ENCODE measurements around the gene KCNB1. TPM values are rescaled to one million over a fixed set of nuclear protein-coding genes. Genes with fewer than 3 reads are reported as not detected.

KCNB1 gene
- total RNA-seq = 2.0 TPM

- peak in 1 of 2 donors; percentile 41 for TF ChIP-seq POLR2AphosphoS5 (IDR thresholded peaks at IDR 0.05; ENCODE audit: insufficient read depth in 1 of 2, low read depth in 1 of 2)
- TF ChIP-seq, protein P1, sequence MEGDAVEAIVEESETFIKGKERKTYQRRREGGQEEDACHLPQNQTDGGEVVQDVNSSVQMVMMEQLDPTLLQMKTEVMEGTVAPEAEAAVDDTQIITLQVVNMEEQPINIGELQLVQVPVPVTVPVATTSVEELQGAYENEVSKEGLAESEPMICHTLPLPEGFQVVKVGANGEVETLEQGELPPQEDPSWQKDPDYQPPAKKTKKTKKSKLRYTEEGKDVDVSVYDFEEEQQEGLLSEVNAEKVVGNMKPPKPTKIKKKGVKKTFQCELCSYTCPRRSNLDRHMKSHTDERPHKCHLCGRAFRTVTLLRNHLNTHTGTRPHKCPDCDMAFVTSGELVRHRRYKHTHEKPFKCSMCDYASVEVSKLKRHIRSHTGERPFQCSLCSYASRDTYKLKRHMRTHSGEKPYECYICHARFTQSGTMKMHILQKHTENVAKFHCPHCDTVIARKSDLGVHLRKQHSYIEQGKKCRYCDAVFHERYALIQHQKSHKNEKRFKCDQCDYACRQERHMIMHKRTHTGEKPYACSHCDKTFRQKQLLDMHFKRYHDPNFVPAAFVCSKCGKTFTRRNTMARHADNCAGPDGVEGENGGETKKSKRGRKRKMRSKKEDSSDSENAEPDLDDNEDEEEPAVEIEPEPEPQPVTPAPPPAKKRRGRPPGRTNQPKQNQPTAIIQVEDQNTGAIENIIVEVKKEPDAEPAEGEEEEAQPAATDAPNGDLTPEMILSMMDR (IDR thresholded peaks at IDR 0.05) = peak in 2 of 3 experiments; percentile 10 to 11
- TF ChIP-seq POLR2A (IDR thresholded peaks at IDR 0.05) = no peak
- Histone ChIP-seq H3K4me3 (peak within 1 kb of the TSS; percentile 40 to 60), H3K9me3 (no peaks in the 10 kb centered on the region), H3K27me3 (peaks cover 6% of the 10 kb centered on the region), H3K27ac (no peak within 1 kb of the TSS), H3K36me3 (no peaks in the 10 kb centered on the region), H3K4me1 (peaks cover 27% of the 10 kb centered on the region)
- intact Hi-C loops (cut with DNase I) = loop anchor here (5.0 kb wide), 2 partner anchors 100 to 150 kb away; no protein-coding TSS in a partner anchor
- DNase-seq (ENCODE audit: extremely low spot score in 2 of 2) = no peak
These were observed at the start of gene KCNB1 for GRCh38 chr20:49482621-49483017. Gene KCNB1 (minus strand): TSS chr20:49482668. CDS start chr20:49482480, 188 bp downstream.

DNA sequence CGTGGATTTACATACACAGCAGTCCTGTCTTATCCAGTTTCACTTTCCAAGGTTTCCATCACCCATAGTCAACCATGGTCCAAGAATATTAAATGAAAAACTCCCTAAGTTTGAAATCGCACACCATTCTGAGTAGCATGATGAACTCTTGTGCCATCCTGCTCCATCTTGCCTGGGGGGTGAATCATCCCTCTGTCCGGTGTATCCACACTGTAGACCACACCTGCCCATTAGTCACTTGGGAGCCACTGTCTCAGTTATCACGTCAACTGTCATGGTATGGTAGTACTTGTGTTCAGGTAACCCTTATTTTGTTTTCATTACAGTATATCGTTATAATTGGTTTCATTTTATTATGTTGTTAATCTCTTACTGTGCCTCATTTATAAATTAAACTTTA, 47.0 kb upstream of the KCNB1 start:
- TF ChIP-seq POLR2AphosphoS5 (IDR thresholded peaks at IDR 0.05; ENCODE audit: insufficient read depth in 1 of 2, low read depth in 1 of 2) = no peak
- TF ChIP-seq, protein P1 (IDR thresholded peaks at IDR 0.05) = no peak
- TF ChIP-seq POLR2A (IDR thresholded peaks at IDR 0.05) = no peak
- Histone ChIP-seq H3K9me3 (no peaks in the 10 kb centered on the region), H3K27ac (no peak overlapping the region), H3K4me3 (no peak overlapping the region), H3K27me3 (no peaks in the 10 kb centered on the region), H3K36me3 (no peaks in the 10 kb centered on the region), H3K4me1 (no peaks in the 10 kb centered on the region)
- intact Hi-C loops (cut with DNase I) = no loop called here
- no peak for DNase-seq (ENCODE audit: extremely low spot score in 2 of 2)

- TF ChIP-seq POLR2AphosphoS5 (IDR thresholded peaks at IDR 0.05; ENCODE audit: insufficient read depth in 1 of 2, low read depth in 1 of 2) = no peak
- no peak for TF ChIP-seq POLR2A (IDR thresholded peaks at IDR 0.05)
- TF ChIP-seq, protein P1 (IDR thresholded peaks at IDR 0.05) = no peak
- no peak overlapping the region for H3K4me3 ChIP-seq
- DNase-seq (ENCODE audit: extremely low spot score in 2 of 2) = no peak
- intact Hi-C loops (cut with DNase I) = no loop called here
- no peaks in the 10 kb centered on the region for H3K9me3 ChIP-seq
- no peaks in the 10 kb centered on the region for H3K36me3 ChIP-seq
- H3K27ac ChIP-seq = no peak overlapping the region
- H3K27me3 ChIP-seq = no peaks in the 10 kb centered on the region
- H3K4me1 ChIP-seq = no peaks in the 10 kb centered on the region
These were observed 44.1 kb upstream of the KCNB1 start for GRCh38 chr20:49526568-49526967.

GRCh38 chr20:49526056-49526455, 43.6 kb upstream of the KCNB1 start:
- Histone ChIP-seq H3K4me3 (no peak overlapping the region), H3K9me3 (no peaks in the 10 kb centered on the region), H3K27me3 (no peaks in the 10 kb centered on the region), H3K4me1 (no peaks in the 10 kb centered on the region), H3K36me3 (no peaks in the 10 kb centered on the region), H3K27ac (no peak overlapping the region)
- DNase-seq (ENCODE audit: extremely low spot score in 2 of 2) = no peak
- TF ChIP-seq POLR2AphosphoS5 (IDR thresholded peaks at IDR 0.05; ENCODE audit: insufficient read depth in 1 of 2, low read depth in 1 of 2) (no peak), POLR2A (IDR thresholded peaks at IDR 0.05) (no peak)
- TF ChIP-seq, protein P1 (IDR thresholded peaks at IDR 0.05) = no peak
- intact Hi-C loops (cut with DNase I) = no loop called here

DNA sequence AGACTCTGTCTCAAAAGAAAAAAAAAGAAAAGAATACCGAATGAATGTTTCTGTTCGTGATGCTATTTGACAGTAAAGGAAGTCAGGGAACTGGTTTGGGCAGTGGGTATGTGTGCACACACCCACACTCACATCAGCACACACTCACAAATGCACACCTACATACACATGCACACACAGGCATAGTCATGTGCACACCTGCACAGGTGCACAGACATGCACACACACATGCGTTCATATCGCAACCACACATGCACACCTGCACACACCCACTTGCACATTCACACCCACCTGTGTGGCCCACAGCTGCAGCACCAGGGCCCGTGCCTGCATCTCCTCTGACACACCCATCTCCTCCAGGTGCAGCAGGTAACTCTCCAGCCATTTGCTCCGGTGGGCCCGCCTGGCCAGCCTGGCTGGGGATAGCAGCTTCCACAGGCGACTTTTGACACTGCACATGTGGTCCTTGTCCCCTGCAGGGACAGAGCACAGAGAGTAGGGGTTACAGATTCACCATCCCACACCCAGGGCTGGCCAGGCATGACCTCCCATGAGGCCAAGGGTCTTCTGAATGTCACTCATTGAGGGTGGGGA, 41.4 kb upstream of the KCNB1 start:
- Histone ChIP-seq H3K9me3 (no peaks in the 10 kb centered on the region), H3K27me3 (no peaks in the 10 kb centered on the region), H3K4me3 (no peak overlapping the region), H3K36me3 (no peaks in the 10 kb centered on the region), H3K4me1 (no peaks in the 10 kb centered on the region), H3K27ac (no peak overlapping the region)
- intact Hi-C loops (cut with DNase I) = no loop called here
- no peak for DNase-seq (ENCODE audit: extremely low spot score in 2 of 2)
- TF ChIP-seq, protein P1 (IDR thresholded peaks at IDR 0.05) = no peak
- TF ChIP-seq POLR2AphosphoS5 (IDR thresholded peaks at IDR 0.05; ENCODE audit: insufficient read depth in 1 of 2, low read depth in 1 of 2) (no peak), POLR2A (IDR thresholded peaks at IDR 0.05) (no peak)
